Measurements from ENCODE around the gene WDR11.

Gene WDR11

GRCh38 chr10:120813085-120813484, 38.1 kb upstream of the WDR11 start:
- no peak for FAIRE-seq
- no peak for DNase-seq (ENCODE audit: insufficient read length, low spot score)
- TF ChIP-seq CTCF (IDR thresholded peaks at IDR 0.05; ENCODE audit: insufficient read depth, missing control alignments) = no peak

- FAIRE-seq (no peak), DNase-seq (ENCODE audit: insufficient read length, low spot score) (no peak)
- no peak for TF ChIP-seq CTCF (IDR thresholded peaks at IDR 0.05; ENCODE audit: insufficient read depth, missing control alignments)
Measured at GRCh38 chr10:120818301-120818700, 32.9 kb upstream of the WDR11 start.

- no peak for TF ChIP-seq CTCF (IDR thresholded peaks at IDR 0.05; ENCODE audit: insufficient read depth, missing control alignments)
- DNase-seq (ENCODE audit: insufficient read length, low spot score) (no peak), FAIRE-seq (no peak)
Measured at GRCh38 chr10:120819366-120819765, 31.8 kb upstream of the WDR11 start.

- DNase-seq (ENCODE audit: insufficient read length, low spot score) = no peak
- no peak for TF ChIP-seq CTCF (IDR thresholded peaks at IDR 0.05; ENCODE audit: insufficient read depth, missing control alignments)
- FAIRE-seq = no peak
Measured at GRCh38 chr10:120823266-120823665, 27.9 kb upstream of the WDR11 start.

GRCh38 chr10:120824881-120825309, 26.3 kb upstream of the WDR11 start:
- FAIRE-seq = no peak
- peak; percentile 67 for TF ChIP-seq CTCF (IDR thresholded peaks at IDR 0.05; ENCODE audit: insufficient read depth, missing control alignments)
- DNase-seq (ENCODE audit: insufficient read length, low spot score) = no peak

GRCh38 chr10:120825878-120826769, 25.0 kb upstream of the WDR11 start:
- no peak for DNase-seq (ENCODE audit: insufficient read length, low spot score)
- no peak for FAIRE-seq
- TF ChIP-seq CTCF (IDR thresholded peaks at IDR 0.05; ENCODE audit: insufficient read depth, missing control alignments) = no peak

- TF ChIP-seq CTCF (IDR thresholded peaks at IDR 0.05; ENCODE audit: insufficient read depth, missing control alignments) = no peak
- FAIRE-seq (no peak), DNase-seq (ENCODE audit: insufficient read length, low spot score) (no peak)
Measured at GRCh38 chr10:120827251-120827875, 23.8 kb upstream of the WDR11 start.
